Naive thymus-derived CD8-positive, alpha-beta T cell (primary cell): ENCODE results near the gene EEF1G. TPM values are rescaled to one million over a fixed set of nuclear protein-coding genes. Genes with fewer than 3 reads are reported as not detected.
"Not testable (repeated sequence)": the region's sequence is repeated elsewhere in the genome, so short reads cannot be mapped to it uniquely, and the experiment has no call there.

Experiments
- ATAC-seq, 2 donors: fragments of 150-1000 bp; cut with Tn5 transposase in 1 of 2; sonication (Bioruptor Pico), chemical (Tn5 transposase) in 1 of 2; 1 replicate in 1 of 2; 2 replicates in 1 of 2; pipeline ENCODE4 v1.10.0; 2021; ENCODE audit warnings: mild to moderate bottlenecking in 2 of 2, moderate library complexity in 2 of 2
- POLR2A ChIA-PET: fragments of 350-600 bp; sonication (Branson Sonifier 250); formaldehyde crosslinking; loops from one replicate; lab custom pipeline; 2021; ENCODE audit warnings: antibody characterized with exemption; lab: Charles Lee
- DNase-seq, 10 donors: peaks; one replicate each; pipeline versions ENCODE4 v3.0.0 to v3.0.0-alpha.2; 2020 to 2022
- H3K27ac Mint-ChIP-seq, 10 donors: one replicate each; pipeline ENCODE4 v1.8.0; 2020 to 2022; ENCODE audit warnings: mild to moderate bottlenecking in 10 of 10, mixed read lengths in 10 of 10, moderate library complexity in 4 of 10, inconsistent platforms in 1 of 10
- H3K27me3 Mint-ChIP-seq, 5 donors: one replicate each; pipeline ENCODE4 v1.8.0; 2021 to 2022; ENCODE audit warnings: mixed read lengths in 5 of 5
- H3K36me3 Mint-ChIP-seq, 3 donors: one replicate each; pipeline ENCODE4 v1.8.0; 2020 to 2022; ENCODE audit warnings: mixed read lengths in 3 of 3, mild to moderate bottlenecking in 2 of 3, inconsistent platforms in 1 of 3
- H3K4me1 Mint-ChIP-seq, 4 donors: one replicate each; pipeline ENCODE4 v1.8.0; 2021 to 2022; ENCODE audit warnings: mixed read lengths in 4 of 4
- H3K4me3 Mint-ChIP-seq, 10 donors: one replicate each; pipeline ENCODE4 v1.8.0; 2020 to 2022; ENCODE audit warnings: mild to moderate bottlenecking in 10 of 10, mixed read lengths in 10 of 10, moderate library complexity in 6 of 10, inconsistent platforms in 1 of 10
- H3K9me3 Mint-ChIP-seq, 9 donors: one replicate each; pipeline ENCODE4 v1.8.0; 2020 to 2022; ENCODE audit warnings: mixed read lengths in 9 of 9, mild to moderate bottlenecking in 3 of 9, inconsistent platforms in 1 of 9, moderate library complexity in 1 of 9
- polyA plus RNA-seq, 3 donors: library from polyadenylated mRNA; unstranded; fragments of 300-500 nt; fragmentation: Illumina TruSeq; gene quantifications; one replicate each; pipeline ENCODE4 v1.2.3, GENCODE V29; 2021
- total RNA-seq, 8 experiments: library from RNA in 2 of 8; stranded (reverse) in 2 of 8; gene quantifications; one replicate each; pipeline ENCODE4 v1.2.3 and lab custom pipeline; 2021 to 2026

The EEF1G gene
- total and polyA plus RNA-seq, 5 experiments from 2014 or later = 1,637 to 2,152 (median 2,038) TPM

DNA sequence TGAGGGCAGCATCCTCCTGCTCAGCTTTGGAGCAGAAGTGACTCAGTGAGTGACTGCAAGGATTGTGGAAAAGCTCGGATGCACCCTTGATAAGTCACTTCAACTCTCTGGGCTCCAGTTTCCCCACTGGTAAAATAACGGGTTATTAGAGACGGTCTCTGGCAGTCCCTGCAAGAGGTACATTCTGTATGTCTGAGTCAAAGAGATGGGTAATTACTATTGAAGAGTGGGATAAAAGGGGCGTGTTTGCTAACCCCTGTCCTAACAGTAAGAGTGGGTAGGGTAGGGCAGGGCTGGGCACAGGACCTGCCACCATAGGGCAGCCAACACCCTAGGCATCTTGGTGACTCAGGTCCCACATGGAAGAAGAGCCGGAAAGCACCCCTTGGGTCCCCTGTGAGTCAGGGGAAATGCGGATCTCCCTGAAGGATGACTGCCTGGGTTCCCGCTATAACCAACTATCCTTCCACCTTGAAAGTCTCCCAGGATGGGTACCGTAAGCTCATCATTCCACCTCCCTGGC lies 19.8 kb downstream of the EEF1G start:
- H3K9me3 Mint-ChIP-seq = peaks cover 0 to 2% (median 0%) of the 10 kb centered on the region in 9 donors
- ATAC-seq (no peak), DNase-seq (no peak)
- peaks cover 45 to 93% (median 79%) of the 10 kb centered on the region in 4 donors for H3K4me1 Mint-ChIP-seq
- POLR2A ChIA-PET = interaction anchor here (0.5 to 11.1 kb wide), 17 partner anchors 10 to 328 kb away, joined by 3 to 207 read pairs (median 4); partner anchors contain the start of genes AHNAK, B3GAT3, EEF1G and HNRNPUL2
- peak overlapping the region in 9 of 10 donors; percentile 26 to 88 (median 73) for H3K4me3 Mint-ChIP-seq
- peaks cover 0 to 2% (median 0%) of the 10 kb centered on the region in 5 donors for H3K27me3 Mint-ChIP-seq
- peak overlapping the region; percentile 97 to 100 (median 99) for H3K27ac Mint-ChIP-seq
- H3K36me3 Mint-ChIP-seq = peaks cover 0 to 3% (median 2%) of the 10 kb centered on the region in 3 donors

DNA sequence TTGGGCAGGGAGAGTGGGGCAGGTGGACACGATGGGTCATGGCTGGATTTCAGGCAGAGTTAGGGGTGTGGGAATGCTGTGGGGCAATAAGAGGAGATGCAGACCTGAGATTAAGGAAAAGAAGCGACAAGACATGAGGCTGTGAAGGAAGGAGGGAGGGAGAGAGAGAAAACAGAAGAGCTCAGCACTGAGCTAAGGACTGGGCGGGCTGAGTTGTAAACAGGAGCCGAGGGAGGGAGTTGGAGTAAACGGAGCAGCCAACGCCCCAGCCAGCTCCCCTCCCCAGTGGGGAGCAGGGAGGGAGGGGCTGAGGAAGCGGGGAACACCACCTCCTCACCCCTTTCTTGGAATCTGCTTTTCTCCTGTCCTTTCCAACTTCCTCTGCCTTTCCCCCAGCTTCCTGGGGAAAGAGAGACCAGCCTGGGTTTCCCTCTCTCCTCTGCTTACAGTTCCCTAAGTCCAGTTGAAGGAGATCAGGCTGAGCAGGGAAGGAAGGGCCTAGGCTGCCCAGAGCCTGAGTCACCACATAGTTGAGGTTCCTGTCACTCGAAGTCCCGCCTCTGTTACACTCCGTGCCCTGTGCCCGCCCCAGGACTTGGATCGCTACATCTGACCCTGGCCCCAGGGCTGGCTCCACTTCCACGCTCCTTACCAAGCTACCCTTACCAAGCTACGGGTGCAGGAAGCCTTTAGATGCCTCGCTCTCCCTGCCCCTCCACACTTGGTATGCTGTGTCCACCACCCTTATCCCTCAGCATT lies 20.4 kb downstream of the EEF1G start:
- peaks cover 45 to 87% (median 79%) of the 10 kb centered on the region in 4 donors for H3K4me1 Mint-ChIP-seq
- POLR2A ChIA-PET = interaction anchor here (0.5 to 11.1 kb wide), 17 partner anchors 9 to 328 kb away, joined by 3 to 207 read pairs (median 4); partner anchors contain the start of genes AHNAK, B3GAT3, EEF1G and HNRNPUL2
- peak; percentile 10 to 22 for ATAC-seq

DNA sequence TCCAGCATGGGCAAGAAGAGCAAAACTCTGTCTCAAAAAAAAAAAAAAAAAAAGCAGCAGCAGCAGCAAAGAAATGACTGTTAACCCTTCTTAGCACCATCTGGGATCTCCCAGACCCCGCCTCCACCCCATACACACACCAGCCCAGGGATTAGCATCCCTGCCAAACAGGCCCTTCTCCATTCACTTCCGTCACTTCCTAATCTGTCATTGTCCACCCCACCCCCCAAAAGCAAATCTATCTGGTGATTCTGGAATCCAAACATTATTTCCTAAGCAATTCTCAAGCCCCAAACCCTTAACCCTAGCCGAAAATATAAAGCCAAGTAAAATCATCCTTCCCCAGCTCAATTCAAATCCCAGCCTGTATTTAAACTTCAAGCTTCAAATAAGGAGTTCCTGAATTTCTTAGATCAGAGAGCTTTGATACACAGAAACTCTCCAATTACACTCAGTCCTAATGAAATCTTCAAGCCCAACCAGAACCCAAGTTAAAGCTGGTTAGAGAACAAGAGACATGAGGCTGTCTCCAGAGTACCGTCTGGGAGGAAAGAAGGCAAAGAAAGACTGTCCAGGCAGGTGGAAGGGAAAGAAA lies 21.1 kb downstream of the EEF1G start:
- POLR2A ChIA-PET = interaction anchor here (0.6 to 11.1 kb wide), 20 partner anchors 8 to 1434 kb away, joined by 3 to 207 read pairs (median 4); partner anchors contain the start of genes AHNAK, B3GAT3, EEF1G and HNRNPUL2
- Mint-ChIP-seq H3K27ac (peak overlapping the region; percentile 97 to 100 (median 99)), H3K4me1 (peaks cover 48 to 87% (median 82%) of the 10 kb centered on the region in 4 donors), H3K27me3 (peaks cover 0 to 2% (median 0%) of the 10 kb centered on the region in 5 donors), H3K4me3 (peak overlapping the region; percentile 73 to 93 (median 82)), H3K36me3 (peaks cover 0 to 2% (median 0%) of the 10 kb centered on the region in 3 donors), H3K9me3 (peaks cover 0 to 2% (median 0%) of the 10 kb centered on the region in 9 donors)
- ATAC-seq (no peak), DNase-seq (no peak)

More for the DNA sequence above, 20.4 kb downstream of the EEF1G start:
- Mint-ChIP-seq H3K36me3 (peaks cover 0 to 2% (median 2%) of the 10 kb centered on the region in 3 donors), H3K4me3 (peak overlapping the region; percentile 73 to 93 (median 82)), H3K27ac (peak overlapping the region; percentile 97 to 100 (median 99)), H3K9me3 (peaks cover 0 to 2% (median 0%) of the 10 kb centered on the region in 9 donors), H3K27me3 (peaks cover 0 to 2% (median 0%) of the 10 kb centered on the region in 5 donors)
- peak; percentile 37 to 84 (median 61) for DNase-seq

DNA sequence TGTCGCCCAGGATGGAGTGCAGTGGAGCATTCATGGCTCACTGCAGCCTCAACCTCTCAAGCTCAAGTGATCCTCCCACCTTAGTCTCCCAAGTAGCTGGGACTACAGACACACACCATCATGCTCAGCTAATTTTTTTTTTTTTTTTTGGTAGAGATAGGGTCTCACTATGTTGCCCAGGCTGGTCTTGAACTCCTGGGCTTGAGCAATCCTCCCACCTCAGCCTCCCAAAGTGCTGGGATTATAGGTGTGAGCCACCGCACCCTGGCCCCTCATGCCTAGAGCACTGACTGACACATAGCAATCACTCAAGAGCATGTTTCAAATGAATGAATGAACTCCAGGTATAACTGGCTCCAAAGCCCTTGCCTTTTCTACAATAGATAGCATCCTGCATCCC lies 23.2 kb downstream of the EEF1G start:
- POLR2A ChIA-PET = interaction anchor here (0.6 to 11.1 kb wide), 5 partner anchors 6 to 177 kb away, joined by 4 to 207 read pairs (median 30); partner anchors contain the start of genes AHNAK, EEF1G, TTC9C and TUT1
- Mint-ChIP-seq H3K4me1 (peaks cover 36 to 70% (median 68%) of the 10 kb centered on the region in 4 donors), H3K27ac (peak overlapping the region; percentile 97 to 100 (median 99)), H3K4me3 (peak overlapping the region in 5 of 10 donors; percentile 8 to 73 (median 40))
- not testable (repeated sequence) for H3K36me3 Mint-ChIP-seq, ATAC-seq, DNase-seq, H3K9me3 Mint-ChIP-seq, H3K27me3 Mint-ChIP-seq

DNA sequence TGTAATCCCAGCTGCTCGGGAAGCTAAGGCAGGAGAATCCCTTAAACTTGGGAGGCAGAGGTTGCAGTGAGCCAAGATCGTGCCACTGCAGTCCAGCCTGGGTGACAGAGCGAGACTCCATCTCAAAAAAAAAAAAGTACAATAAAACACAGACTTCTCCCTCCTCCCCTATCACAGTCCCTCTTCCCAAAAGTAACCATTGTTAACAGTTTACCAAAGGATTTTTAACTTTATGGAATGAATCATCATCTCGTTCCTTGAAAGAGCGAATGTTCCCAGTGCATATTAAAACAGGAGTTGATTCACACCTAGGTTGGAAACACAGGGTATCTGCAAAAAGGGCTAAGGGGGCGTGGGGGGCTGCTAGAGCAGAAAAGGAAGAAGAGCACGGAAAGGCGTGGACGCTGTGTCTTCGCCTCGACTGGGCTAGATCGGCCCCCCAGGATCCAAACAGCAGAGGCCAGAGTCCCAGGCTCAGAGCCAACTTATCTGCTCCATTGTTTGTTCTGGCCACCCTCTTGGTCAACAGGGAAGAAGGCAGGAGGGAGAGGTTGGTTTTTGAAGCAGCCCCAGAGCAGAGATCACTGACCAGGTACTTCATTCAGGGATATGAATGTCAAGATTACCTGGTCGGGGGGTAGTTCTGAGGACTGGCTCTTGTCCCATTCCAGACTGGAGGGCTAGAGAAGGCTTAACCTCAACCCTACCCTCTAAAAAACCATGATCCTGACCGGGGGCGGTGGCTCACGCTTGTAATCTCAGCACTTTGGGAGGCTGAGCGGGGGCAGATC lies 25.0 kb downstream of the EEF1G start:
- POLR2A ChIA-PET = interaction anchor here (0.6 to 0.7 kb wide), 3 partner anchors 12 to 118 kb away, joined by 3 to 4 read pairs (median 3); no protein-coding TSS in a partner anchor
- ATAC-seq = no peak
- Mint-ChIP-seq H3K36me3 (no peaks in the 10 kb centered on the region), H3K27me3 (peaks cover 0 to 2% (median 0%) of the 10 kb centered on the region in 5 donors), H3K9me3 (peaks cover 0 to 2% (median 0%) of the 10 kb centered on the region in 9 donors), H3K4me1 (peaks cover 35 to 67% (median 67%) of the 10 kb centered on the region in 4 donors), H3K4me3 (peak overlapping the region in 2 of 10 donors; percentile 78 to 86), H3K27ac (peak overlapping the region; percentile 56 to 100 (median 80))
- DNase-seq = no peak

DNA sequence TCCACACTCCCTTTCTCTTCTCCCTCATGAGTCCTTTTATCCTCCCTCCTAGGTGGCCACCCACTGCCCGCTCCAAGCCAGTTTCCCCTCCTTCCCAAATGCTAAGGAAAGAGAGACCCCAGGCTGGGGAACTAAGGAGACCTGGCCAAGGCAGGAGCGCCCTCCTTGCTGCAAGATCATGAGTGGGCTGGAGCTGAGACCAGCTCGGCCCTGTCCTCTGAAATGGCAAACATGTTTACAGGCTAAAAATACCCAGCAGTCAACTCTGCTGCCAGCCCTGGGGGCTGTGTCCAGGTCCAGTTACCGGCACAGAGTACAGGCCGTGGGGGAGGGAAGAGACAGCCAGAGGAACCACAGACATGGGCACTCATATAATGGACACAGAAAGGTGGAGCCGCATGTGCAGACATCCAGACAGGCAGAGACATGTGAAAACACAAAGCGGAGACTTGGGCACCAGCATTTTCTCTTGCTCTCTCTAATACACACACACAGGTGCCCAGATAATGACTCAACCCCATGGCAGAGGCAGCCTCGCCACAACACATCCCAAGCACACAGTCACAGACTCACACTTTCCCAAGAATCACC lies 25.9 kb downstream of the EEF1G start:
- POLR2A ChIA-PET = interaction anchor here (0.7 to 6.3 kb wide), 4 partner anchors 8 to 119 kb away, joined by 3 to 207 read pairs (median 4); partner anchors contain the start of gene MTA2
- Mint-ChIP-seq H3K9me3 (peaks cover 0 to 2% (median 0%) of the 10 kb centered on the region in 9 donors), H3K36me3 (no peaks in the 10 kb centered on the region), H3K27ac (peak overlapping the region; percentile 80 to 100 (median 90)), H3K27me3 (peaks cover 0 to 2% (median 0%) of the 10 kb centered on the region in 5 donors), H3K4me1 (peaks cover 31 to 67% (median 67%) of the 10 kb centered on the region in 4 donors), H3K4me3 (peak overlapping the region; percentile 63 to 94 (median 84))
- ATAC-seq = no peak
- no peak for DNase-seq

DNA sequence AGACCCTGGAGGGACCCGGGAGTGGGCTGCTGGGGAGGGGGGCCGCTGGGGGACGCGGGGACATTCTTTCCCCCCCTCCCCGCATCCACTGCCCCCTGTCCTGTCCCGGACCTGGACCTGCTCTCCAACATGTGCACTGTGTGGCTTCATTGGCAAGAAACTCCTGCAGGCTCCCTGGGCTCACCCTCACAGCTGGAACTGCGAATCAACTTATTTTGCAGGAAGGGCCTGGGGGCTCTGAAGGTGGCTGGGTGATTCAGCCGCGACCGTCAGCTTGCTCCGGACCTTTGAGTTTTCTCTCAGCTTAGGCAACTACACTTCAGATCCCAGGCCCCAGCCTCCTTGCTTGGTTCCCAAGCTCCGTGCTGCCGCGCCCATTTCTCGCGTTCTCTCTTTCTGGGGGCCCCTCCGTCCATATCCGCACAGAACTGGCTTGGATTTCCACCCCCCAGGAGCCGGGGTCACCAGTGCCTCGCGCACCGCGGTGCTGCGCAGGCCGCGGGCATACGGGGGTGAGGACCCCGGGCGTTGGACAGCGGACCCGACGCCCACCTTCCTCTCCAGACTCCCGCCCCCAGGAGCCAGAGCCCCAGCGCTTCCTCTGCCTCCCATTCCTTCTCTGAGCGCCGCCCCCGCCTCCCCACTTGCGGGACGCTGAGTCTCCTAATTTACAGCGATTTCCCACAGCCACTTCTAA lies 26.6 kb downstream of the EEF1G start:
- no peak for DNase-seq
- Mint-ChIP-seq H3K27me3 (peaks cover 0 to 2% (median 0%) of the 10 kb centered on the region in 5 donors), H3K4me3 (peak overlapping the region; percentile 65 to 94 (median 84)), H3K36me3 (no peaks in the 10 kb centered on the region), H3K4me1 (peaks cover 28 to 67% (median 66%) of the 10 kb centered on the region in 4 donors), H3K9me3 (peaks cover 0 to 2% (median 0%) of the 10 kb centered on the region in 9 donors), H3K27ac (peak overlapping the region; percentile 75 to 100 (median 90))
- POLR2A ChIA-PET = interaction anchor here (0.6 to 6.3 kb wide), 4 partner anchors 9 to 54 kb away, joined by 4 to 207 read pairs (median 8); partner anchors contain the start of genes MTA2 and TUT1
- peak in 1 of 2 donors; percentile 2 for ATAC-seq

DNA sequence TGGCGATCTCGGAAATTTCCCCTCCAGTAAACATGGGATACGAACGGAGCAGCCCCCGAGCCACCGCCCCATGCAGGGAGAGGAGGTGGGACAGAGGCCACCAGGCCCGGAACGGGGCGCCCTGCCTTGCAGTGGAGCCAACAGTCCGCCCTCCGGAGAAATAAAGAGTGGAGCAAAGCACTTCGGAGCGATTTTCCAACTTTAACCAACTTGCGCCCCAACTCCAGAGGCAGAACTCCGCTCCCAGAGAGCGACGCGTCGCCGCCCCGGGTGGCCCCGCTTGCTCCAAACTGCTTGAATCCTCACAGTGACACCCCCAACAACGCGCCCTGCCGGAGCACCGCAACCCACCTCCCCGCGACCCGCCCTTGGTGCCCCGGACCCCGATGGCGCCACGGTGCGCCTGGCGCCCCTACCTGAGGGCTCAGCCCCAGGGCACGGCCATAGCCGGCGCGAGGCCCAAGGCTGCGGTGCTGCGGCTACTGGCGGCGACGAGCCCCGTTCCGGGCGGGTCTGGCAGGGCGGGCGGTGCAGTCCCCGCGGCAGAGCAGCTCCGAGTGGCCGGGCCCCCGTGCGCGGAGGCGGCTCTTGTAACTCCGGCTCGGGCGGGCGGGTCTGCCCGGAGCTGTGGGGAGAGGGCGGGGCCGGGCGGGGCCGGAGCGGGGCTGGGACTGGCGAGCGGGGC lies 27.3 kb downstream of the EEF1G start, which contains the start of gene AHNAK:
AHNAK (minus strand) TSS at position 563 of the 685 bp plus-strand sequence. CDS start 10,708 bp downstream, outside the sequence.
- peak within 1 kb of the TSS; percentile 89 to 95 (median 94) for H3K4me3 Mint-ChIP-seq
- H3K9me3 Mint-ChIP-seq = no peaks in the 10 kb centered on the region
- H3K27ac Mint-ChIP-seq = peak within 1 kb of the TSS; percentile 75 to 100 (median 94)
- H3K27me3 Mint-ChIP-seq = no peaks in the 10 kb centered on the region
- H3K36me3 Mint-ChIP-seq = no peaks in the 10 kb centered on the region
- ATAC-seq (peak; percentile 50 to 55), DNase-seq (peak; percentile 50 to 83 (median 60))
- POLR2A ChIA-PET = interaction anchor here (1.0 to 6.3 kb wide), 3 partner anchors 10 to 55 kb away, joined by 4 to 207 read pairs (median 11); partner anchors contain the start of genes MTA2 and TUT1
- peaks cover 27 to 67% (median 66%) of the 10 kb centered on the region in 4 donors for H3K4me1 Mint-ChIP-seq

DNA sequence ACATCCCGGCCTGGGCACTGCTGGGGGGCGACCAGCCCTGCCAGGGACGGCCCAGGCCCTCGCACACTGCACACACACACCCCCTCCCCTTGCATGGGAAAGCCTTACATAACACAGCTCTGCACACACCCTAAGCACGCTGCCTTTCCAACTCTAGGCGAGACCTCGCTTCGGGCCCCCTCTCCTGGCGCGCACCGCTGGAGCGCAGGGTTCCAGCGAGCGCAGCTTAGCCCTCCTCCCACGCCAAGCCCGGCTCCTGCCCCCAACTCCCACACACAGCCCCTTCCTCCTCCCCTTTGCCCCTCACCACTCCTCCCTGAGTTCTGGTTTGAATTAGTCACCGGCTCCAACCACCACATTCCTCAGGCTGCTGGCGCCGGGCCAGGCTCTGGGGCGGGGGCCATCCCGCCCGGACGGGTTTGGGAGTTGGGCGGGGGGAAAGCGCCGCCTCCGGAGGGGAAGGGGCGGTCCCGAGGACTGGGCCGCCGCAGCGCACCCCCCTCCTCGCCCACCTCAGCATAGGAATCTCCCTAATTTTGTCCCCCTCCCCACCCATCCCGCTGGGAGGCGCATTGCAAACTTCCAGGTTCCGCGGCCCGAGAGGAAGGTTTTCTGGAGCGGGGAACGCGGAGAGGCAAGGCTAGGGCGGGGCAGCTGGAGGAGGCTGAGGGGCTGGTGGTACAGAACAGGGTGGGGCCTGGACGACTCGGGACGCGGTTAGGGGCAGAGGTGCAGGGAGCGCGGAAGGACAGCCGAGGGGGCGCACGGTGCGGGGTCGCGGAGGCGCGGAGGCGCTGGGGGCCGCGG lies 28.1 kb downstream of the EEF1G start:
- no peaks in the 10 kb centered on the region for H3K9me3 Mint-ChIP-seq

More for the DNA sequence above, 28.1 kb downstream of the EEF1G start:
- peak overlapping the region; percentile 89 to 95 (median 94) for H3K4me3 Mint-ChIP-seq
- H3K27ac Mint-ChIP-seq = peak overlapping the region; percentile 83 to 99 (median 94)
- ATAC-seq (peak; percentile 36), DNase-seq (peak in 9 of 10 donors; percentile 33 to 74 (median 50))
- peaks cover 31 to 67% (median 66%) of the 10 kb centered on the region in 4 donors for H3K4me1 Mint-ChIP-seq
- no peaks in the 10 kb centered on the region for H3K27me3 Mint-ChIP-seq
- POLR2A ChIA-PET = interaction anchor here (1.4 to 6.3 kb wide), 3 partner anchors 10 to 56 kb away, joined by 4 to 207 read pairs (median 11); partner anchors contain the start of genes MTA2 and TUT1
- no peaks in the 10 kb centered on the region for H3K36me3 Mint-ChIP-seq
